Upper lobe of left lung (tissue), 4 donors: Measurements from ENCODE around the gene NSD1.

Source experiments
- POLR2A ChIP-seq, 4 donors: fragments of 450-650 bp; IDR thresholded peaks; one replicate each; pipeline ENCODE4 v1.5.1; 2016 to 2017; ENCODE audit warnings: antibody characterized with exemption in 4 of 4, mild to moderate bottlenecking in 2 of 4
- POLR2AphosphoS5 ChIP-seq, 2 donors: sonication (generic); formaldehyde crosslinking; IDR thresholded peaks; one replicate each; pipeline ENCODE4 v1.5.1; 2017; ENCODE audit warnings: antibody characterized with exemption in 2 of 2
- TF ChIP-seq, protein P1 (sequence below), 6 experiments: fragments of 450-650 bp in 4 of 6; fragments of 200-600 bp in 2 of 6; sonication (generic) in 2 of 6; IDR thresholded peaks; one replicate each; pipeline ENCODE4 v1.5.1; 2016 to 2019; ENCODE audit warnings: antibody characterized with exemption in 6 of 6

DNA sequence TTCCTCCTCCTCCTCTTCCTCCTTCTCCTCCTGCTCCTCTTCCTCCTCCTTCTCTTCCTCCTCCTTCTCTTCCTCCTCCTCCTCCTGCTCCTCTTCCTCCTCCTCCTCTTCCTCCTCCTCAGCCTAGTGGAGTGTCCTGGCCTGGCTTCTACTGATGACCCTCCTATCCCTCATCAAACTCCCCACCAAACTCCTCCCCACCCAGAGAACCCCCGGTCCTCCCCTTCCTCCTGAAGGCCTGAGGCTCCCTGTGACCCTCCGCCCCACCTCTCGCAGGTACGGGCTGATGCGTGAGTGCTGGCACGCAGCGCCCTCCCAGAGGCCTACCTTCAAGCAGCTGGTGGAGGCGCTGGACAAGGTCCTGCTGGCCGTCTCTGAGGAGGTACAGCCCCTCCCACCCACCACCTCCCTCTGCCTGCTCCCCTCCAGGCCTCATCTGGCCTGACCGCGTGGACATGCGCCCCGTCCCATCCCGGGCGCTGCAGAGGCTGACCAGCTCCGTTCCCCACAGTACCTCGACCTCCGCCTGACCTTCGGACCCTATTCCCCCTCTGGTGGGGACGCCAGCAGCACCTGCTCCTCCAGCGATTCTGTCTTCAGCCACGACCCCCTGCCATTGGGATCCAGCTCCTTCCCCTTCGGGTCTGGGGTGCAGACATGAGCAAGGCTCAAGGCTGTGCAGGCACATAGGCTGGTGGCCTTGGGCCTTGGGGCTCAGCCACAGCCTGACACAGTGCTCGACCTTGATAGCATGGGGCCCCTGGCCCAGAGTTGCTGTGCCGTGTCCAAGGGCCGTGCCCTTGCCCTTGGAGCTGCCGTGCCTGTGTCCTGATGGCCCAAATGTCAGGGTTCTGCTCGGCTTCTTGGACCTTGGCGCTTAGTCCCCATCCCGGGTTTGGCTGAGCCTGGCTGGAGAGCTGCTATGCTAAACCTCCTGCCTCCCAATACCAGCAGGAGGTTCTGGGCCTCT, 36.3 kb upstream of the NSD1 start:
- TF ChIP-seq, protein P1, sequence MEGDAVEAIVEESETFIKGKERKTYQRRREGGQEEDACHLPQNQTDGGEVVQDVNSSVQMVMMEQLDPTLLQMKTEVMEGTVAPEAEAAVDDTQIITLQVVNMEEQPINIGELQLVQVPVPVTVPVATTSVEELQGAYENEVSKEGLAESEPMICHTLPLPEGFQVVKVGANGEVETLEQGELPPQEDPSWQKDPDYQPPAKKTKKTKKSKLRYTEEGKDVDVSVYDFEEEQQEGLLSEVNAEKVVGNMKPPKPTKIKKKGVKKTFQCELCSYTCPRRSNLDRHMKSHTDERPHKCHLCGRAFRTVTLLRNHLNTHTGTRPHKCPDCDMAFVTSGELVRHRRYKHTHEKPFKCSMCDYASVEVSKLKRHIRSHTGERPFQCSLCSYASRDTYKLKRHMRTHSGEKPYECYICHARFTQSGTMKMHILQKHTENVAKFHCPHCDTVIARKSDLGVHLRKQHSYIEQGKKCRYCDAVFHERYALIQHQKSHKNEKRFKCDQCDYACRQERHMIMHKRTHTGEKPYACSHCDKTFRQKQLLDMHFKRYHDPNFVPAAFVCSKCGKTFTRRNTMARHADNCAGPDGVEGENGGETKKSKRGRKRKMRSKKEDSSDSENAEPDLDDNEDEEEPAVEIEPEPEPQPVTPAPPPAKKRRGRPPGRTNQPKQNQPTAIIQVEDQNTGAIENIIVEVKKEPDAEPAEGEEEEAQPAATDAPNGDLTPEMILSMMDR (IDR thresholded peaks at IDR 0.05), result no peak
- TF ChIP-seq POLR2AphosphoS5 (IDR thresholded peaks at IDR 0.05), result no peak
- TF ChIP-seq POLR2A (IDR thresholded peaks at IDR 0.05), result no peak
